Neutrophil (primary cell): ENCODE data around the gene FRMPD2.

Experiments used
- H3K27ac ChIP-seq: fragments of 200-600 bp; sonication (generic); 2 replicates; pipeline ENCODE4 v1.5.1; 2016; ENCODE audit warnings: mild to moderate bottlenecking, moderate library complexity
- H3K27me3 ChIP-seq: fragments of 200-600 bp; sonication (generic); 2 replicates; pipeline ENCODE4 v1.6.0; 2016; ENCODE audit warnings: mild to moderate bottlenecking
- H3K36me3 ChIP-seq: fragments of 200-600 bp; sonication (generic); 2 replicates; pipeline ENCODE4 v1.5.1; 2017
- H3K4me1 ChIP-seq, 2 experiments: fragments of 200-600 bp in 1 of 2; sonication (generic) in 1 of 2; 1 replicate in 1 of 2; 2 replicates in 1 of 2; pipeline versions ENCODE4 v1.5.1 to v1.6.1; 2013 to 2016; ENCODE audit warnings: low read depth in 1 of 2, low read length in 1 of 2, mild to moderate bottlenecking in 1 of 2, moderate library complexity in 1 of 2; ENCODE audit not compliant: control insufficient read depth in 1 of 2, insufficient read depth in 1 of 2
- H3K4me3 ChIP-seq, 2 experiments: fragments of 200-600 bp in 1 of 2; sonication (generic) in 1 of 2; 1 replicate in 1 of 2; 2 replicates in 1 of 2; pipeline ENCODE4 v1.5.1; 2013 to 2016; ENCODE audit warnings: low read depth in 1 of 2, low read length in 1 of 2, mild to moderate bottlenecking in 1 of 2, moderate library complexity in 1 of 2
- H3K9me3 ChIP-seq: fragments of 200-600 bp; sonication (generic); 2 replicates; pipeline ENCODE4 v1.5.1; 2016
- TF ChIP-seq, protein P1 (sequence below): fragments of 200-600 bp; sonication (generic); IDR thresholded peaks from 2 replicates; pipeline ENCODE4 v1.5.1; 2016; ENCODE audit warnings: antibody characterized with exemption

The FRMPD2 gene

GRCh38 chr10:48274636-48275035, at the start of gene FRMPD2:
Gene FRMPD2 (minus strand): TSS chr10:48274696. CDS start chr10:48274567, 129 bp downstream.
- H3K27ac ChIP-seq = no peak within 1 kb of the TSS
- H3K9me3 ChIP-seq = no peaks in the 10 kb centered on the region
- TF ChIP-seq, protein P1, sequence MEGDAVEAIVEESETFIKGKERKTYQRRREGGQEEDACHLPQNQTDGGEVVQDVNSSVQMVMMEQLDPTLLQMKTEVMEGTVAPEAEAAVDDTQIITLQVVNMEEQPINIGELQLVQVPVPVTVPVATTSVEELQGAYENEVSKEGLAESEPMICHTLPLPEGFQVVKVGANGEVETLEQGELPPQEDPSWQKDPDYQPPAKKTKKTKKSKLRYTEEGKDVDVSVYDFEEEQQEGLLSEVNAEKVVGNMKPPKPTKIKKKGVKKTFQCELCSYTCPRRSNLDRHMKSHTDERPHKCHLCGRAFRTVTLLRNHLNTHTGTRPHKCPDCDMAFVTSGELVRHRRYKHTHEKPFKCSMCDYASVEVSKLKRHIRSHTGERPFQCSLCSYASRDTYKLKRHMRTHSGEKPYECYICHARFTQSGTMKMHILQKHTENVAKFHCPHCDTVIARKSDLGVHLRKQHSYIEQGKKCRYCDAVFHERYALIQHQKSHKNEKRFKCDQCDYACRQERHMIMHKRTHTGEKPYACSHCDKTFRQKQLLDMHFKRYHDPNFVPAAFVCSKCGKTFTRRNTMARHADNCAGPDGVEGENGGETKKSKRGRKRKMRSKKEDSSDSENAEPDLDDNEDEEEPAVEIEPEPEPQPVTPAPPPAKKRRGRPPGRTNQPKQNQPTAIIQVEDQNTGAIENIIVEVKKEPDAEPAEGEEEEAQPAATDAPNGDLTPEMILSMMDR = no peak
- no peaks in the 10 kb centered on the region for H3K36me3 ChIP-seq
- no peak within 1 kb of the TSS for H3K4me3 ChIP-seq
- no peaks in the 10 kb centered on the region for H3K4me1 ChIP-seq
- no peaks in the 10 kb centered on the region for H3K27me3 ChIP-seq

GRCh38 chr10:48322017-48322416, 47.5 kb upstream of the FRMPD2 start:
- Histone ChIP-seq H3K27ac (no peak overlapping the region), H3K27me3 (no peaks in the 10 kb centered on the region), H3K9me3 (no peaks in the 10 kb centered on the region), H3K36me3 (no peaks in the 10 kb centered on the region), H3K4me1 (no peaks in the 10 kb centered on the region), H3K4me3 (no peak overlapping the region)
- TF ChIP-seq, protein P1 = no peak

DNA sequence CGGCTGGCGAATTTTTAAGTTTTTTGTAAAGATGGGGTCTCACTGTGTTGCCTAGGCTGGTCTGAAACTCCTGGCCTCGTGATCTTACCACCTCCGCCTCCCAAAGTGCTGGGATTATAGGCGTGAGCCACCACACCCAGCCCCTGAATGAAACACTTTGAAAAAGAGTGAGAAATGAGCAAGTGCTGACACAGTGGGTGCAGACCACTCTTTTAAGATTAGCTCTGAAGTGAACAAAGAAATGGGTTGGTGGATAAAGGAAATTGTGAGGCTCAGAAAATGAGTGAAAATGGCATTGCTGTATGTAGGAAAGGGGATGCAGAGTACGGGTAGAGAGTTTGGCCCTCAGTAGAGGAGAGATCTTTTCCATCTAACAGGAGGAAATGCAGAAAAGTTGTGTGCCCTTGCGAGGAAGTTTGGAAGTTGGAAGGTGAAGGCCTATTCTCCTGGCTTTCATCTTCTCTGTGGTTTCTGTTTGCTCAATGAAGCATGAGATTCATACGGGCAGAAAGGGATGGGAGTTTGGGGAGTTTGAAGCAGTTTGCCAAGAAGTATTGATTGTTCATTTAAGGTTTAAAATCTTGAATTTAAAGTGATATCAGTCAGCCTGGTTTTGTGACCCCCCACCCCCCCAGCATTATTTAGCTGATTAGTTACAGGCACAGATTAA, 43.0 kb upstream of the FRMPD2 start:
- TF ChIP-seq, protein P1 = no peak
- Histone ChIP-seq H3K36me3 (no peaks in the 10 kb centered on the region), H3K4me1 (no peaks in the 10 kb centered on the region), H3K4me3 (no peak overlapping the region), H3K27me3 (no peaks in the 10 kb centered on the region), H3K27ac (no peak overlapping the region), H3K9me3 (no peaks in the 10 kb centered on the region)

GRCh38 chr10:48316236-48316635, 41.7 kb upstream of the FRMPD2 start:
- Histone ChIP-seq H3K4me3 (no peak overlapping the region), H3K4me1 (no peaks in the 10 kb centered on the region), H3K27me3 (no peaks in the 10 kb centered on the region), H3K27ac (no peak overlapping the region), H3K9me3 (no peaks in the 10 kb centered on the region), H3K36me3 (no peaks in the 10 kb centered on the region)
- TF ChIP-seq, protein P1 = no peak

DNA sequence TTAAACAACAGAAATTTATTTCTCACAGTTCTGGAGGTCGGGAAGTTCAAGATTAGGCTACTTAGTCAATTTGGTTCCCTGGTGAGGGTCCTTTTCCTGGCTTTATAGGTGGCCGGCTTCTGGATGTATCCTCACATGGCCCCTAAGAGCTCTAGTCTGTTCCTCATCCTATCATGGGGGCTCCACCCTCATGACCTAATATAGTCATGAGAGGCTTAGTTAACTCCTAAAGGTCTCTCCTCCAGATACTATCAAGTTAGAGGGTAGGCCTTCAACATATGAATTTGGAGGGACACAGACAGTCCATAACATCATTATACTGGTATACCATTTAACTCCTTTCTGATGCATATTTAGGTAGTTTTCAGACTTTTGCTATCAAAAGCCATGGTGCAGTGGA, 39.6 kb upstream of the FRMPD2 start:
- H3K27me3 ChIP-seq = no peaks in the 10 kb centered on the region
- H3K4me1 ChIP-seq = no peaks in the 10 kb centered on the region
- H3K27ac ChIP-seq = no peak overlapping the region
- TF ChIP-seq, protein P1 = no peak
- no peaks in the 10 kb centered on the region for H3K9me3 ChIP-seq
- H3K36me3 ChIP-seq = no peaks in the 10 kb centered on the region
- H3K4me3 ChIP-seq = no peak overlapping the region
